ENCODE measurements around the gene ZNF385D. TPM values are rescaled to one million over a fixed set of nuclear protein-coding genes. Genes with fewer than 3 reads are reported as not detected.

The ZNF385D gene, protein sequence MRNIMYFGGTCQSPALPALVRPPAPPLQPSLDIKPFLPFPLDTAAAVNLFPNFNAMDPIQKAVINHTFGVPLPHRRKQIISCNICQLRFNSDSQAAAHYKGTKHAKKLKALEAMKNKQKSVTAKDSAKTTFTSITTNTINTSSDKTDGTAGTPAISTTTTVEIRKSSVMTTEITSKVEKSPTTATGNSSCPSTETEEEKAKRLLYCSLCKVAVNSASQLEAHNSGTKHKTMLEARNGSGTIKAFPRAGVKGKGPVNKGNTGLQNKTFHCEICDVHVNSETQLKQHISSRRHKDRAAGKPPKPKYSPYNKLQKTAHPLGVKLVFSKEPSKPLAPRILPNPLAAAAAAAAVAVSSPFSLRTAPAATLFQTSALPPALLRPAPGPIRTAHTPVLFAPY
- total RNA-seq (2022; extraction: Qiagen RNA extraction; ENCODE audit: low read depth) = not detected in 5 replicates

GRCh38 chr3:21750831-21751391 is at the start of gene ZNF385D:
Gene ZNF385D (minus strand): TSS chr3:21751210. CDS start chr3:21750916, 294 bp downstream.

All from A549 treated with CpdA at 1 μM for 4 hours (cell line).